Sciatic nerve (tissue), 1 donor: ENCODE measurements around the gene RNU4-1. TPM values are rescaled to one million over a fixed set of nuclear protein-coding genes. Genes with fewer than 3 reads are reported as not detected.

Experiments used
- total RNA-seq: library from RNA; stranded (reverse); fragmentation: NEBNext Ultra II Directional; extraction: Animal tissue kit (Norgen Biotek cat#: 25700); gene quantifications from one replicate; pipeline ENCODE4 v1.2.1, GENCODE V29; 2021
- donor health status: DM: no; HTN: no; CAD: no.

RNU4-1 gene
- total RNA-seq, 1 donor from 2014 or later: 1,748 TPM

Other genes starting within 250 kb of the RNU4-1 start
- 52.2 TPM for gene RAB35, start 176.5 kb downstream of the RNU4-1 start, total RNA-seq
- 82.6 TPM for gene GCN1, start 98.5 kb downstream of the RNU4-1 start, total RNA-seq
- gene RPLP0, start 92.1 kb downstream of the RNU4-1 start, total RNA-seq: 760 TPM
- 183 TPM for gene PXN, start 27.5 kb downstream of the RNU4-1 start, total RNA-seq
- gene RNU4-2, start 1.3 kb downstream of the RNU4-1 start, total RNA-seq: 15,390 TPM
- 0.76 TPM for gene SIRT4, start 9.1 kb upstream of the RNU4-1 start, total RNA-seq
- gene PLA2G1B, start 34.5 kb upstream of the RNU4-1 start, total RNA-seq: not detected
- 2.2 TPM for gene MSI1, start 75.9 kb upstream of the RNU4-1 start, total RNA-seq
- 165 TPM for gene COX6A1, start 144.9 kb upstream of the RNU4-1 start, total RNA-seq
- 12.9 TPM for gene TRIAP1, start 153.1 kb upstream of the RNU4-1 start, total RNA-seq
- 26.6 TPM for gene GATC, start 153.2 kb upstream of the RNU4-1 start, total RNA-seq
- 99.2 TPM for gene SRSF9, start 176.5 kb upstream of the RNU4-1 start, total RNA-seq
- gene DYNLL1, start 202.9 kb upstream of the RNU4-1 start, total RNA-seq: 431 TPM
- 26.4 TPM for gene COQ5, start 235.9 kb upstream of the RNU4-1 start, total RNA-seq
- gene RNF10, start 241.1 kb upstream of the RNU4-1 start, total RNA-seq: 331 TPM